Right hindlimb (tissue), 1 donor: ENCODE data around the gene FXYD5.
"Not testable (repeated sequence)": the region's sequence is repeated elsewhere in the genome, so short reads cannot be mapped to it uniquely, and the experiment has no call there.

ENCODE experiments used
- DNase-seq: peaks from one replicate; pipeline ENCODE4 v3.0.0-alpha.2; 2018

FXYD5 gene

GRCh38 chr19:35181387-35181786 is 26.9 kb downstream of the FXYD5 start:
- no peak for DNase-seq

- no peak for DNase-seq
These were observed 29.7 kb downstream of the FXYD5 start for GRCh38 chr19:35184267-35184666.

- DNase-seq: no peak
These were observed 30.3 kb downstream of the FXYD5 start for GRCh38 chr19:35184884-35185283.

GRCh38 chr19:35194012-35194984 is 39.8 kb downstream of the FXYD5 start:
- no peak for DNase-seq

GRCh38 chr19:35195830-35196229 is 41.3 kb downstream of the FXYD5 start:
- DNase-seq: no peak

GRCh38 chr19:35196861-35197260 is 42.3 kb downstream of the FXYD5 start:
- not testable (repeated sequence) for DNase-seq

- no peak for DNase-seq
These were observed 44.9 kb downstream of the FXYD5 start for GRCh38 chr19:35199481-35199880.

GRCh38 chr19:35202722-35203688 is 48.5 kb downstream of the FXYD5 start:
- no peak for DNase-seq

GRCh38 chr19:35204799-35205732 is 50.5 kb downstream of the FXYD5 start:
- no peak for DNase-seq

- DNase-seq: no peak
These were observed 51.3 kb downstream of the FXYD5 start for GRCh38 chr19:35205733-35206323.

- no peak for DNase-seq
These were observed 51.8 kb downstream of the FXYD5 start for GRCh38 chr19:35206379-35206778.

- DNase-seq: no peak
These were observed 52.3 kb downstream of the FXYD5 start for GRCh38 chr19:35206855-35207254.

- no peak for DNase-seq
These were observed 52.9 kb downstream of the FXYD5 start for GRCh38 chr19:35207391-35207871.

GRCh38 chr19:35208121-35208520 is 53.6 kb downstream of the FXYD5 start:
- no peak for DNase-seq

GRCh38 chr19:35209646-35210045 is 55.1 kb downstream of the FXYD5 start:
- no peak for DNase-seq

GRCh38 chr19:35211545-35212230 is 57.2 kb downstream of the FXYD5 start:
- no peak for DNase-seq

- DNase-seq: no peak
These were observed 57.7 kb downstream of the FXYD5 start for GRCh38 chr19:35212241-35212640.

- peak; percentile 51 for DNase-seq
These were observed 59.4 kb downstream of the FXYD5 start for GRCh38 chr19:35213663-35214632.

GRCh38 chr19:35214766-35215422 is 60.4 kb downstream of the FXYD5 start:
- DNase-seq: no peak
